HL-60/S4 treated with phorbol 12-myristate 13-acetate at 8.2 ng/mL for 4 days and 3 days (cell line): ENCODE data around the gene GAB2.
"Not testable (repeated sequence)": the region's sequence is repeated elsewhere in the genome, so short reads cannot be mapped to it uniquely, and the experiment has no call there.

Source experiments
- in situ Hi-C: fragments of 300-500 bp; cut with MboI; formaldehyde crosslinking; loops from 2 replicates; pipeline ENCODE4 v1.15.0; 2022; ENCODE audit warnings: low sequenced_read_pairs

The GAB2 gene

DNA sequence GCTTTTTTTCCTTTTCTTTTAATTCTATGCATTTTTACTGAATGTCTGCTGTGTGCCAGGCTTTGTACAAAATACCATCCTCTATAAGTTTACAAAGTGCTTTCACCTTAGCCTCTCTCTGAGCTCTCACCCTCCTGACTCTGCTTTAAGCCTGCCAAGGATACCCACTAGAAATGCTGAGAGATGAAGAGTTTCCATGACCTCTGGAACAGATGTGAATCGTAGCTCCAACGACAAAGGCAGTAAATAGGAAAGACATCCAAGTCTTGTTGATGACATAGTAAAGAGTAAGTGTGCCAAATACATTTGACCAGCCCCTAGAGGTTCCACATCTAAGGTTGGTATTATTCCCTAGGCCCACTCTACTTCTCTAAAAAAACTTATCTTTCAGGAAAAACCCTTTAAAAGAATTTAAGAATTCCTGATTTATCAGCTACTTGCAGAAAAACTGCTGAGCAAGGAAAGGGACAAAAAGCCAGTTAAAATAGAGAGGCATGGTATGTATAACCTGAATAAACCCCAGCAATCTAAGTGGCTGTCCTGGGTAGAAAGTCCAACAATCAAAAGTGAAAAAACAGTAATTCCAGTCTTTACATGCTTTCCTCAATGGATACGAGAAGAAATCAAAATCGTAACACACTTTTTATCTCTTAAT is 45.4 kb downstream of the GAB2 start:
- in situ Hi-C loops: no loop called here

DNA sequence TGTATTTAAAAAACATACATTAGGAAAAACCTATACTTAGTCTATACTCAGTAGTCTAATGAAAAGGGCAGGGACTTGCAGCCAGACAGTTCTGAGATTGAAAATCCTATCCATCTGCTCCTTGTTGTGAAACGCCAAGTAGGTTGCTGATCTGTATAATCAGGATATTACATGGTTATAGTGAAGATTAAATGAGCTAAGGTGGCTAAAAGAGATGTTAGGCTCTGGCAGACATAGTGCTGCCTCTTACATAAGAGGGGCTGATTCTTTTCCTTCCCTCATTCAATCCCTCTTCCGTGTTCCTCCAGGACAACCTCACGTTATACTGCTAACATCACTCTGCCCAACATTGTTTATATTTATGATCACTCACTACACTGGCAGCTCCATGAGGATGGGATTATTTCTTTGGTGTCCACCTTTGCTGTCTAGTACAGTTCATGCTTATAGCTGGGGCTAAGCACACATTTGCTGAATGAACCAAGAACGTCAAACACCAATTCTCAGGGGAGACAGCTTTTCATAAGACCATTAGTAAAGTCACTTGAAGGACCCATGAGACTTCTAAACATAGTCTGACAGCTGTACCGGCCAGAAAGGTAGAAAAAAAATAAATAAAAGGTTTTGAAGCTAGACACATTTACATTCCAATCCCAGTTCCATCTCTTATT is 46.3 kb downstream of the GAB2 start:
- in situ Hi-C loops: no loop called here

GRCh38 chr11:78370406-78371172 is 47.0 kb downstream of the GAB2 start:
- in situ Hi-C loops: no loop called here

GRCh38 chr11:78365381-78365792 is 52.2 kb downstream of the GAB2 start:
- in situ Hi-C loops: no loop called here

DNA sequence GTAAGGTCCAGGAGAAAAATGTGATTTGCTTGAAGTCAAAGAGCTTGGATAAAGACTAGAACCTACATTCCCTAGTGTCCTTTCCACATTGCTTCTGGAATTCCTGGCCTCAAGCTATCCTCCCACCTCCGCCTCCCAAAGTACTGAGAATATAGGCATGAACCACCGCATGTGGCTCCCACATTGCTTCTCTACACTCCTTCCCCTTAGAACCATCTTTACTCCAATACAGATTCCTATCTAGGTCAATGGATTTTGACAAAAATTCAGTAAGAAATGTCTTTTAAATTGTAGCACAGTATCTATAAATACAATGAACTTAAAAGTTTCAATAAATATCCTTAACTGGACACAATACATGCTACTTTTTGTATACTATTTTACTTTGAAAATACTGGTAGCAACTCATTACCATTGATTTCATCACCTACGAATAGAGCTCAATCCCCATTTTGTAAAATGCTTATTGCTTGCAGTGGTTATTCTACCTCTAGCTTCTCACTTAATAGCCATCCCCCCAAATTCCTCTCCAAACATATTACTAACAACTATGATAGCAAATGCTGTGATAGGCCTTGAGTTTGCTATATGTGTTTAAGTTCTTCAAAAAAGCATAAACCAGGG is 53.4 kb downstream of the GAB2 start:
- in situ Hi-C loops: no loop called here

DNA sequence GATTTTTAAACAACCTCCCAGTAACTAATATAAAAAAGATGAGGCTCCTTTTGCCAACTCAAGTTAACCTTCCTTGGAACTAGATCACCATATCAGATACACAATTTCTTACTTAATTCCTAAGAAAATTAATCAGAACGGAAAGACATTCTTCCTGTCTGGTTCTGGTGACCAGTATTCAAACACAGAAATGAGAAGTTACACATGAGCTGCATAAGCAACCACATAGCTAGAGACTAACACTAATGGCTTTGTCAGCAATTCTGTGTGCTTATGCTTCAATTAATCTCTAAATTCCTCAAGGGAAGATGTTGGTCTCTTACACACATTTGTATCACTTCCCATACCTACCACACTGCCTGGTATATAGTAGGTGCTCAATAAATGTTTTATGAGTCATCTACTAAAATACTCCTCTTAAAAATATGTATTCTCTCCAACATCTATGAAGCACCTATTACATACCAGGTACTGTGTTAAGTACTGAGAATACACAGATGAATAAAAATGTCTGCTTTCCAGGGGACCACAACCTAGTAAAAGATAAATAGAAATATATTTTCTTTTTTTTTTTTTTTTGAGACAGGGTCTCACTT is 54.5 kb downstream of the GAB2 start:
- in situ Hi-C loops: no loop called here

DNA sequence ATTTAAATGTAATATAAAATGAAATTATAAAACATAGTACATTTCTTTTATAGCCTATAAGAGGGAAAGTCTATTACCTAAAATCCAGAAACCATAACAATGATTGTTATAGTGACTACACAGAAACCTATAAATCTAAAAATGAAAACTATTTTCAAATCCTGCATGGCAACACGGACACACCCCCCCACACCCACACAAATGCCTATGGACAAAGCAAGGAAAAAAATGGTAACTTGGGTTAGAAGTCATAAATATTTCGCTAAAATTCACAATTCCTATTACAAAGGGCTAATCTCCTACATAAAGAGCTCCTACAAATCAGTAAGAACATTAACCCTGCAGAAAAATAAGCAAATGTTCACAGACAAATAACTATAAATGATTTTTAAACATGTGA is 56.4 kb downstream of the GAB2 start:
- in situ Hi-C loops: no loop called here

GRCh38 chr11:78359921-78360320 is 57.7 kb downstream of the GAB2 start:
- in situ Hi-C loops: no loop called here

DNA sequence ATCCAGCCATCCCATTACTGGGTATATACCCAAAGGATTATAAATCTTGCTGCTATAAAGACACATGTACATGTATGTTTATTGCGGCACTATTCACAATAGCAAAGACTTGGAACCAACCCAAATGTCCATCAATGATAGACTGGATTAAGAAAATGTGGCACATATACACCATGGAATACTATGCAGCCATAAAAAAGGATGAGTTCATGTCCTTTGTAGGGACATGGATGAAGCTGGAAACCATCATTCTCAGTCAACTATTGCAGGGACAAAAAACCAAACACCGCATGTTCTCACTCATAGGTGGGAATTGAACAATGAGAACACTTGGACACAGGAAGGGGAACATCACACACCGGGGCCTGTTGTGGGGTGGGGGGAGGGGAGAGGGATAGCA is 59.7 kb downstream of the GAB2 start:
- in situ Hi-C loops: not testable (repeated sequence)

GRCh38 chr11:78357425-78357824 is 60.2 kb downstream of the GAB2 start:
- in situ Hi-C loops: not testable (repeated sequence)

GRCh38 chr11:78355742-78356141 is 61.9 kb downstream of the GAB2 start:
- in situ Hi-C loops: not testable (repeated sequence)

DNA sequence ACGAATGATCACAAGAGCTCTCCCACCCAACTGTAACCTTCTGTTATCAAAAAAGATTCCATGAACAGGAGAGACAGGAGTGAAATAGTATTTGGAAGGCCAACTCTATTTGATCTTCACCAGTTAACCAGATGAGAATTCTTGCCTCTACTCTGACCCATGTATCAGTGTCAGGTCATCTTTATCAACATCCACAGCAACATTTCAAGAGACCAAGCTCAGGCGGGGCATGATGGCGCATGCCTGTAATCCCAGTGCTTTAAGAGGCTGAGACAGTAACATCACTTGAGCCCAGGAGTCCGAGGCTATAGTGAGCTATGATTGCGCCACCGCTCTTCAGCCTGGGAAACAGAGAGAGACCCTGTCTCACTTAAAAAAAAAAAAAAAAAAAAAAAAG is 62.3 kb downstream of the GAB2 start:
- in situ Hi-C loops: no loop called here

- in situ Hi-C loops: no loop called here
These were observed 63.0 kb downstream of the GAB2 start for GRCh38 chr11:78354408-78355308.

DNA sequence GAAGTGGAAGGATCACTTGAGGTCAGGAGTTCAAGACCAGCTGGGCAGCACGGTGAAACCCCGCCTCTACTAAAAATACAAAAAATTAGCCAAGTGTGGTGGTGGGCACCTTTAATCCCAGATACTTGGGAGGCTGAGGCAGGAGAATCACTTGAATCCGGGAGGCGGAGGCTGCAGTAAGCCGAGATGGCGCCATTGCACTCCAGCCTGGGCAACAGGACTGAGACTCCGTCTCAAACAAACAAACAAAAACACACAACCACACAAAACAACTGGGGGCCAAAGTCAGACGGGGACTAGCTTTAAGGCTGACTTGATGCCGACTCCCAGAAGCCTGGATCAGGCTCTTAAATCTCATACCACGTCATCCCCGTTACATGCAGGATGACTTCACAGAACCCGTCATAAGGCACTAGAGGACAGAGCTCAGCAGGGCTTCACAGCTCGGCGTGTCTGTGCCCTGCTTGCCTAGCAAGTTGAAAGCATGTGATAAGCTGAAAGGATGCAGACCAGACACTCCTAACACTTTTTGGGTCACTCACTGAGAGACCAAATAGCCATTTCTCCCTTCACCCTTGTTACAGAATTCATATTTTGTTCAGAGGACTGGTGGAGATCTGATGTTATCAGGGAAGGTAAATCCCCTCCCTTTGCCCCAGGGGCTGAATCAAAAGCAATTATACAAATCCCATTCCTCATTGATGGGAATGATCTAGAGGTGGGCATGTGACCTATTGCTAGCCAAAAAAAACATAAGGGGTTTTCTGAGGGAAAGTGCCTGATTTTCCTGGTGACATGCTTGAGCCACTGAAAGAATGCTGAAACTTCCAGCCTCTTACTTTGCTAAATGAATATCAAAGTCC is 65.4 kb downstream of the GAB2 start:
- in situ Hi-C loops: no loop called here

DNA sequence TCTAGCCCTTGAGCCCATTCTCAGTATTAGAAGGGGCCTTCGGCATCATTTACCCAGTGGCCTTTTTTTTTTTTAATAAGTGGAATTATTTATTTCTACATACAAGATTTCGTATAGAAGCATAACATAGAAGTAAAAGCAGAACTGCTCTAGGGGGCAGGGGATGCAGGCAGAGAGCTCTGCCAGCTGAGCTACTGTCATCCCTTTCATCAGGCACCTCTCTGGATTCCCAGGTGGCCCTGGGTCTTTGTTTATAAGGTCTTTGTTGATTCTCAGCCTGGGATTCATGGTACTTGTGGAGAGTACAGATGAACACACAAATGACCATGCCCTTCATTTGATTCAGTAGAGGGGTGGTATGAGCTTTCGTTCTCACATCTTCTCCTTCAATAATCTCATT is 66.4 kb downstream of the GAB2 start:
- in situ Hi-C loops: no loop called here

DNA sequence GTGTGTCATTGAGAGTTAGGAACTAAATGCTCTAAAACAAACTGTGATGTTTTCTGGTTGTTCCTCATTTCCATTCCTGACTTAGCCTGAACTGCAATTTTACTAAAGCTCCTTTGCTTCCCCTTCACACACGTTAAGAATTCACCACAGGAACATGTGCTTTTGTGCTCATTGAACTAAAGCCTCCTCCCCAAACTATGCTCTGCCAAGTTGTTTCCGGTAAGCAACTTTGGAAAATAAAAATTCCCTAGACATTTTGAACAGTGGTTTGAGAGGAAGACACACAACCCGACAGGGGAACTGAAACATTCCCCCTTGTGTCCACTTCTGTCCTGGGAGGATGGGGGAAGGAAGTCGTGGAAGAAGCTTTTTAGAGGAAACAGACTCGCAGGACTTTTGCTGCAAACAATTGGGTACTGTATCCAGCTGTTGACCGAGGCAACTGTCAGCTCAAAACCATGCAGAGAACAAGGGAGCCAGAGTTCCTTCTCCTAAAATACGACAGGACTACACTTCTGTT is 66.9 kb downstream of the GAB2 start:
- in situ Hi-C loops: no loop called here

- in situ Hi-C loops: no loop called here
These were observed 67.5 kb downstream of the GAB2 start for GRCh38 chr11:78350091-78350645.

- in situ Hi-C loops: no loop called here
These were observed 68.0 kb downstream of the GAB2 start for GRCh38 chr11:78349624-78350023.

GRCh38 chr11:78349114-78349513 is 68.5 kb downstream of the GAB2 start:
- in situ Hi-C loops: no loop called here
